Measurements from ENCODE around the gene FAM219B. TPM values are rescaled to one million over a fixed set of nuclear protein-coding genes. Genes with fewer than 3 reads are reported as not detected.

Gene FAM219B
- total RNA-seq, 1 experiment from 2014 or later: 64.3 TPM

GRCh38 chr15:74890665-74890960 lies 16.0 kb downstream of the FAM219B start:
- Histone ChIP-seq H3K9ac (ENCODE audit: low read length) (peak overlapping the region; percentile 88), H3K27me3 (ENCODE audit: insufficient read depth, low read length) (no peaks in the 10 kb centered on the region), H3K27ac (ENCODE audit: low read depth, low read length) (peak overlapping the region; percentile 73), H3K4me1 (ENCODE audit: control insufficient read depth in 1 of 2, insufficient read depth in 2 of 2, low read length in 2 of 2) (peaks cover 11 to 42% of the 10 kb centered on the region in 2 experiments; a peak in 3 of 4 replicates), H3K36me3 (ENCODE audit: control insufficient read depth in 1 of 2, insufficient read depth in 2 of 2, low read length in 2 of 2) (peaks cover 5 to 23% of the 10 kb centered on the region in 2 experiments; a peak in 2 of 4 replicates), H3K4me3 (replicated peaks in 1 of 2; ENCODE audit: low read depth in 1 of 2, low read length in 2 of 2) (peak overlapping the region; percentile 79 to 98), H4K20me1 (ENCODE audit: insufficient read depth) (no peaks in the 10 kb centered on the region), H3K79me2 (ENCODE audit: insufficient read depth, low read length) (peaks cover 16% of the 10 kb centered on the region; the same call in 1 of the 2 replicates), H3K4me2 (ENCODE audit: low read length) (peak overlapping the region; percentile 86), H2AFZ (ENCODE audit: low read depth, low read length, poor library complexity, severe bottlenecking) (no peak overlapping the region), H3K9me3 (ENCODE audit: control insufficient read depth in 1 of 2, insufficient read depth in 1 of 2, low read depth in 1 of 2, low read length in 2 of 2) (no peaks in the 10 kb centered on the region), H3K9me2 (ENCODE audit: insufficient read depth) (no peaks in the 10 kb centered on the region)
- TF ChIP-seq YY1 (IDR thresholded peaks at IDR 0.05; ENCODE audit: extremely low read depth, insufficient replicate concordance, low read depth, low read length) (no peak), POLR2AphosphoS5 (IDR thresholded peaks at IDR 0.05; ENCODE audit: low read depth, low read length) (no peak)
- POLR2A ChIA-PET: no interaction called here
- intact Hi-C loops (cut with micrococcal nuclease): no loop called here
- RAD21 ChIA-PET (ENCODE audit: low non-redundant PET in 1 of 2, low total read pairs in 2 of 2, uncharacterized antibody in 2 of 2, unreplicated experiment in 2 of 2): no interaction called here
- no peak for ATAC-seq
- DNase-seq (ENCODE audit: low read depth, low spot score): no peak
- BruUV-seq (replicated peaks): no TSS peak
- CTCF ChIA-PET: interaction anchor here (2.0 kb wide), 1 partner anchor 11 kb away, joined by 17 read pairs; no protein-coding TSS in a partner anchor

GRCh38 chr15:74889883-74890664 lies 16.6 kb downstream of the FAM219B start, which contains the start of gene MPI:
Gene MPI, plus strand, starts transcription at chr15:74890042. Its CDS starts 32 bp downstream, at chr15:74890074.
- H3K27me3 ChIP-seq (ENCODE audit: insufficient read depth, low read length): no peaks in the 10 kb centered on the region
- peaks cover 13 to 46% of the 10 kb centered on the region in 2 experiments for H3K4me1 ChIP-seq (ENCODE audit: control insufficient read depth in 1 of 2, insufficient read depth in 2 of 2, low read length in 2 of 2)
- peak within 1 kb of the TSS; percentile 79 to 98 for H3K4me3 ChIP-seq (replicated peaks in 1 of 2; ENCODE audit: low read depth in 1 of 2, low read length in 2 of 2)
- H3K4me2 ChIP-seq (ENCODE audit: low read length): peak within 1 kb of the TSS; percentile 86
- peak within 1 kb of the TSS; percentile 88 for H3K9ac ChIP-seq (ENCODE audit: low read length)
- BruUV-seq (replicated peaks): TSS peak; percentile 79
- ChIA-PET RAD21 (ENCODE audit: low non-redundant PET in 1 of 2, low total read pairs in 2 of 2, uncharacterized antibody in 2 of 2, unreplicated experiment in 2 of 2) (no interaction called here), POLR2A (interaction anchor here (0.5 to 1.4 kb wide), 2 partner anchors 16 to 41 kb away, joined by 3 to 8 read pairs; partner anchors contain the start of gene FAM219B), CTCF (interaction anchor here (2.0 kb wide), 1 partner anchor 12 kb away, joined by 17 read pairs; no protein-coding TSS in a partner anchor)
- H3K27ac ChIP-seq (ENCODE audit: low read depth, low read length): peak within 1 kb of the TSS; percentile 73
- ATAC-seq (peak; percentile 96), DNase-seq (ENCODE audit: low read depth, low spot score) (peak; percentile 55)
- H3K9me3 ChIP-seq (ENCODE audit: control insufficient read depth in 1 of 2, insufficient read depth in 1 of 2, low read depth in 1 of 2, low read length in 2 of 2): no peaks in the 10 kb centered on the region
- peak within 1 kb of the TSS; percentile 87 for H2AFZ ChIP-seq (ENCODE audit: low read depth, low read length, poor library complexity, severe bottlenecking)
- H3K9me2 ChIP-seq (ENCODE audit: insufficient read depth): no peaks in the 10 kb centered on the region
- intact Hi-C loops (cut with micrococcal nuclease): no loop called here
- peaks cover 16% of the 10 kb centered on the region; the same call in 1 of the 2 replicates for H3K79me2 ChIP-seq (ENCODE audit: insufficient read depth, low read length)
- peaks cover 5 to 23% of the 10 kb centered on the region in 2 experiments; a peak in 2 of 4 replicates for H3K36me3 ChIP-seq (ENCODE audit: control insufficient read depth in 1 of 2, insufficient read depth in 2 of 2, low read length in 2 of 2)
- H4K20me1 ChIP-seq (ENCODE audit: insufficient read depth): no peaks in the 10 kb centered on the region
- TF ChIP-seq ZBTB33 (IDR thresholded peaks at IDR 0.05; ENCODE audit: extremely low read depth, insufficient replicate concordance, low read length): peak; percentile 71
- TF ChIP-seq SP1 (IDR thresholded peaks at IDR 0.05; ENCODE audit: low read depth): no peak
- peak; percentile 63; the same call in 1 of the 2 replicates for TF ChIP-seq ZFX (IDR thresholded peaks at IDR 0.05)
- TF ChIP-seq MAX (IDR thresholded peaks at IDR 0.05): peak; percentile 76
- peak; percentile 22; the same call in 1 of the 2 replicates for TF ChIP-seq JUND (IDR thresholded peaks at IDR 0.05)
- TF ChIP-seq ZNF274 (IDR thresholded peaks at IDR 0.05; ENCODE audit: low read depth, low read length): no peak
- TF ChIP-seq CBX3 (IDR thresholded peaks at IDR 0.05; ENCODE audit: low read depth): 0 out of 2 replicates have a peak, but pooled peaks have one; percentile 68
- no peak for TF ChIP-seq CTCF (IDR thresholded peaks at IDR 0.05 in 2 of 3, conservative IDR thresholded peaks at IDR 0.05 in 1 of 3; ENCODE audit: borderline replicate concordance in 1 of 3, insufficient read depth in 1 of 3, low read depth in 2 of 3, low read length in 2 of 3)
- TF ChIP-seq POLR2AphosphoS5 (IDR thresholded peaks at IDR 0.05; ENCODE audit: low read depth, low read length): peak; percentile 96
- TF ChIP-seq ATF3 (IDR thresholded peaks at IDR 0.05): no peak
- no peak for TF ChIP-seq SRF (IDR thresholded peaks at IDR 0.05; ENCODE audit: low read depth)
- TF ChIP-seq FOSL1 (IDR thresholded peaks at IDR 0.05; ENCODE audit: low read depth): no peak
- TF ChIP-seq POLR2A (IDR thresholded peaks at IDR 0.05; ENCODE audit: borderline replicate concordance, extremely low read depth, insufficient read depth, insufficient read length): peak; percentile 93
- TF ChIP-seq EZH2phosphoT487 (IDR thresholded peaks at IDR 0.05; ENCODE audit: borderline replicate concordance): no peak

All from HCT116 (cell line).